Measurements from ENCODE around the gene SAG. TPM values are rescaled to one million over a fixed set of nuclear protein-coding genes. Genes with fewer than 3 reads are reported as not detected.

Gene SAG
- total and polyA plus RNA-seq, 2 of the 13 experiments (the other 11 are each of a cell fraction or from before 2014, with no cell fraction given), result not detected

- intact Hi-C loops (cut with micrococcal nuclease; ENCODE audit: unreplicated experiment), result no loop called here
- TF ChIP-seq ZNF772 (CRISPR knock-in tag; IDR thresholded peaks at IDR 0.05) (no peak), ZNF558 (CRISPR knock-in tag; IDR thresholded peaks at IDR 0.05; ENCODE audit: borderline replicate concordance) (no peak), NR2C2 (CRISPR knock-in tag; IDR thresholded peaks at IDR 0.05; ENCODE audit: borderline replicate concordance) (peak; percentile 65), ZKSCAN1 (IDR thresholded peaks at IDR 0.05; ENCODE audit: low read length) (no peak), NR2F2 (IDR thresholded peaks at IDR 0.05; ENCODE audit: borderline replicate concordance, low read depth) (no peak), ETV5 (CRISPR knock-in tag; IDR thresholded peaks at IDR 0.05; ENCODE audit: borderline replicate concordance) (no peak), IKZF4 (CRISPR knock-in tag; IDR thresholded peaks at IDR 0.05; ENCODE audit: borderline replicate concordance, low read depth, not compliant biosample characterization) (no peak), THAP9 (CRISPR knock-in tag; IDR thresholded peaks at IDR 0.05; ENCODE audit: borderline replicate concordance) (0 out of 2 replicates have a peak, but pooled peaks have one; percentile 25), PHF8 (CRISPR knock-in tag; IDR thresholded peaks at IDR 0.05) (no peak), ZBTB4 (CRISPR knock-in tag; IDR thresholded peaks at IDR 0.05; ENCODE audit: borderline replicate concordance) (0 out of 2 replicates have a peak, but pooled peaks have one; percentile 50), NR2F6 (IDR thresholded peaks at IDR 0.05) (peak; percentile 74), NR2F6 (CRISPR knock-in tag; IDR thresholded peaks at IDR 0.05) (no peak)
- TF ChIP-seq, protein P1, sequence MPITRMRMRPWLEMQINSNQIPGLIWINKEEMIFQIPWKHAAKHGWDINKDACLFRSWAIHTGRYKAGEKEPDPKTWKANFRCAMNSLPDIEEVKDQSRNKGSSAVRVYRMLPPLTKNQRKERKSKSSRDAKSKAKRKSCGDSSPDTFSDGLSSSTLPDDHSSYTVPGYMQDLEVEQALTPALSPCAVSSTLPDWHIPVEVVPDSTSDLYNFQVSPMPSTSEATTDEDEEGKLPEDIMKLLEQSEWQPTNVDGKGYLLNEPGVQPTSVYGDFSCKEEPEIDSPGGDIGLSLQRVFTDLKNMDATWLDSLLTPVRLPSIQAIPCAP (CRISPR knock-in tag; IDR thresholded peaks at IDR 0.05; ENCODE audit: low read depth), result no peak
- TF ChIP-seq, protein P2, sequence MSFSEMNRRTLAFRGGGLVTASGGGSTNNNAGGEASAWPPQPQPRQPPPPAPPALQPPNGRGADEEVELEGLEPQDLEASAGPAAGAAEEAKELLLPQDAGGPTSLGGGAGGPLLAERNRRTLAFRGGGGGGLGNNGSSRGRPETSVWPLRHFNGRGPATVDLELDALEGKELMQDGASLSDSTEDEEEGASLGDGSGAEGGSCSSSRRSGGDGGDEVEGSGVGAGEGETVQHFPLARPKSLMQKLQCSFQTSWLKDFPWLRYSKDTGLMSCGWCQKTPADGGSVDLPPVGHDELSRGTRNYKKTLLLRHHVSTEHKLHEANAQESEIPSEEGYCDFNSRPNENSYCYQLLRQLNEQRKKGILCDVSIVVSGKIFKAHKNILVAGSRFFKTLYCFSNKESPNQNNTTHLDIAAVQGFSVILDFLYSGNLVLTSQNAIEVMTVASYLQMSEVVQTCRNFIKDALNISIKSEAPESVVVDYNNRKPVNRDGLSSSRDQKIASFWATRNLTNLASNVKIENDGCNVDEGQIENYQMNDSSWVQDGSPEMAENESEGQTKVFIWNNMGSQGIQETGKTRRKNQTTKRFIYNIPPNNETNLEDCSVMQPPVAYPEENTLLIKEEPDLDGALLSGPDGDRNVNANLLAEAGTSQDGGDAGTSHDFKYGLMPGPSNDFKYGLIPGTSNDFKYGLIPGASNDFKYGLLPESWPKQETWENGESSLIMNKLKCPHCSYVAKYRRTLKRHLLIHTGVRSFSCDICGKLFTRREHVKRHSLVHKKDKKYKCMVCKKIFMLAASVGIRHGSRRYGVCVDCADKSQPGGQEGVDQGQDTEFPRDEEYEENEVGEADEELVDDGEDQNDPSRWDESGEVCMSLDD (CRISPR knock-in tag; IDR thresholded peaks at IDR 0.05; ENCODE audit: borderline replicate concordance), result no peak
These were observed 68.1 kb downstream of the SAG start for GRCh38 chr2:233375490-233376314.

More at GRCh38 chr2:233375490-233376314, 68.1 kb downstream of the SAG start:
- 77% methylated on average over 10 of the region's 10 CpGs for WGBS (ENCODE audit: low lambda C conversion rate)
- in situ Hi-C loops (cut with HindIII; ENCODE audit: extremely low pct_ligation_motif_present, low pct_unique_long_range_greater_than_20kb), result no loop called here
- no peaks in the 10 kb centered on the region for H3K27me3 ChIP-seq (ENCODE audit: control insufficient read depth in 1 of 2, insufficient read depth in 2 of 2, low read length in 2 of 2)
- H3K9ac ChIP-seq (ENCODE audit: insufficient read depth, low read depth, low read length), result no peak overlapping the region
- H3K4me1 ChIP-seq (ENCODE audit: insufficient read depth, low read length), result peaks cover 26% of the 10 kb centered on the region
- ATAC-seq (peak; percentile 50), DNase-seq (ENCODE audit: low spot score) (no peak), FAIRE-seq (no peak)
- ChIA-PET POLR2A (no interaction called here), CTCF (ENCODE audit: low intra/inter-chr PET ratio, low total read pairs) (no interaction called here)
- no peak overlapping the region for H2AFZ ChIP-seq (ENCODE audit: low read length)
- H4K20me1 ChIP-seq (ENCODE audit: insufficient read depth, low read length), result 0 out of 2 replicates have a peak, but pooled peaks cover 5% of the 10 kb centered on the region
- no peak overlapping the region for H3K4me2 ChIP-seq (ENCODE audit: low read depth, low read length)
- no peak overlapping the region for H3K27ac ChIP-seq (ENCODE audit: extremely low read length, insufficient read depth, low read length)
- peaks cover 13% of the 10 kb centered on the region for H3K79me2 ChIP-seq (ENCODE audit: insufficient read depth, low read length)
- no peaks in the 10 kb centered on the region; a peak in 4 of 5 replicates for H3K36me3 ChIP-seq (replicated peaks in 1 of 2; ENCODE audit: control insufficient read depth in 1 of 2, insufficient read depth in 2 of 2, low read length in 2 of 2)
- no TSS peak for BruUV-seq (replicated peaks)
- H3K4me3 ChIP-seq (replicated peaks in 1 of 3; ENCODE audit: insufficient read depth in 1 of 3, low read depth in 2 of 3, low read length in 3 of 3), result no peak overlapping the region
- no peaks in the 10 kb centered on the region for H3K9me3 ChIP-seq (ENCODE audit: low read length)
